Esophagus squamous epithelium (tissue), 4 donors: ENCODE results near the gene SPCS3.

Source experiments
- CTCF ChIP-seq, 6 experiments: fragments of 450-650 bp in 4 of 6; fragments of 200-600 bp in 2 of 6; sonication (generic) in 2 of 6; IDR thresholded peaks; one replicate each; pipeline ENCODE4 v1.5.1; 2016 to 2019; ENCODE audit warnings: antibody characterized with exemption in 6 of 6, mild to moderate bottlenecking in 4 of 6, moderate library complexity in 4 of 6
- POLR2A ChIP-seq, 4 donors: fragments of 450-650 bp; IDR thresholded peaks; one replicate each; pipeline ENCODE4 v1.6.1; 2017; ENCODE audit warnings: antibody characterized with exemption in 4 of 4, mild to moderate bottlenecking in 4 of 4, moderate library complexity in 3 of 4

DNA sequence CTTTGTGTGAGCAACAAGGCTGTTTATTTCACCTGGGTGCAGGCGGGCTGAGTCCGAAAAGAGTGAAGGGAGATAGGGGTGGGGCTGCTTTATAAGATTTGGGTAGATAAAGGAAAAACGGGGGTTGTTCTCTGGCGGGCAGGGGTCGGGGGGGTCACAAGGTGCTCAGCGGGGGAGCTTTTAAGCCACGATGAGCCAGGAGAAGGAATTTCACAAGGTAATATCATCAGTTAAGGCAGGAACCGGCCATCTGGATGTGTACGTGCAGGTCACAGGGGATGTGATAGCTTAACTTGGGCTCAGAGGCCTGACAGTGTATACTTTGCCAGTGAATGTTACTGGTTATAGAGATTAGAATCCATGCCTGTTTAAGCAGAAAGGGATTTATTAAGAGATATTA lies 19.7 kb upstream of the SPCS3 start:
- no peak for TF ChIP-seq CTCF (IDR thresholded peaks at IDR 0.05)
- TF ChIP-seq POLR2A (IDR thresholded peaks at IDR 0.05), result no peak
